ENCODE results near the gene CDK1. TPM values are rescaled to one million over a fixed set of nuclear protein-coding genes. Genes with fewer than 3 reads are reported as not detected.

CDK1 gene
- total and polyA plus RNA-seq, 2 experiments from 2014 or later, result 40.5 to 43.2 TPM

- Histone ChIP-seq H2AFZ (no peak overlapping the region), H3K79me2 (ENCODE audit: insufficient read depth) (peaks cover 22% of the 10 kb centered on the region), H3K9ac (no peak overlapping the region), H3K27me3 (replicated peaks; ENCODE audit: insufficient read depth) (no peaks in the 10 kb centered on the region), H3K27ac (no peak overlapping the region), H3K4me2 (ENCODE audit: unreplicated experiment) (no peak overlapping the region), H3K4me3 (no peak overlapping the region), H4K20me1 (ENCODE audit: insufficient read depth) (no peaks in the 10 kb centered on the region), H3K9me2 (ENCODE audit: insufficient read depth) (no peaks in the 10 kb centered on the region), H3K4me1 (ENCODE audit: insufficient read depth) (no peaks in the 10 kb centered on the region), H3K36me3 (ENCODE audit: low read depth) (no peaks in the 10 kb centered on the region), H3K9me3 (ENCODE audit: low read depth) (no peaks in the 10 kb centered on the region), H3F3A (ENCODE audit: insufficient read depth) (no peaks in the 10 kb centered on the region)
- 96 to 99% methylated on average over 3 of the region's 3 CpGs for WGBS, 2 experiments (ENCODE audit: low coverage in 1 of 2, low lambda C conversion rate in 2 of 2, missing lambda C conversion rate in 2 of 2)
- no peak for DNase-seq
- in situ Hi-C loops (cut with MboI), result no loop called here
- no peak for TF ChIP-seq EZH2phosphoT487 (IDR thresholded peaks at IDR 0.05; ENCODE audit: insufficient read depth, low read depth)
- no peak for TF ChIP-seq EZH2 (IDR thresholded peaks at IDR 0.05; ENCODE audit: insufficient read depth, poor library complexity, severe bottlenecking)
Observed at GRCh38 chr10:60795465-60796202, 17.4 kb downstream of the CDK1 start.

GRCh38 chr10:60796481-60796880 lies 18.2 kb downstream of the CDK1 start:
- Histone ChIP-seq H3K4me1 (ENCODE audit: insufficient read depth) (no peaks in the 10 kb centered on the region), H3K27me3 (replicated peaks; ENCODE audit: insufficient read depth) (no peaks in the 10 kb centered on the region), H2AFZ (no peak overlapping the region), H3K4me2 (ENCODE audit: unreplicated experiment) (no peak overlapping the region), H3K9ac (no peak overlapping the region), H3F3A (ENCODE audit: insufficient read depth) (no peaks in the 10 kb centered on the region), H3K36me3 (ENCODE audit: low read depth) (no peaks in the 10 kb centered on the region), H3K9me2 (ENCODE audit: insufficient read depth) (no peaks in the 10 kb centered on the region), H3K9me3 (ENCODE audit: low read depth) (no peaks in the 10 kb centered on the region), H3K79me2 (ENCODE audit: insufficient read depth) (peaks cover 14% of the 10 kb centered on the region), H4K20me1 (ENCODE audit: insufficient read depth) (no peaks in the 10 kb centered on the region), H3K4me3 (no peak overlapping the region), H3K27ac (no peak overlapping the region)
- TF ChIP-seq EZH2phosphoT487 (IDR thresholded peaks at IDR 0.05; ENCODE audit: insufficient read depth, low read depth) (no peak), EZH2 (IDR thresholded peaks at IDR 0.05; ENCODE audit: insufficient read depth, poor library complexity, severe bottlenecking) (no peak)
- no peak for DNase-seq
- 96 to 100% methylated on average over 1 of the region's 1 CpG for WGBS, 2 experiments (ENCODE audit: low coverage in 1 of 2, low lambda C conversion rate in 2 of 2, missing lambda C conversion rate in 2 of 2)
- in situ Hi-C loops (cut with MboI), result no loop called here

GRCh38 chr10:60797200-60797599 lies 18.9 kb downstream of the CDK1 start:
- TF ChIP-seq EZH2 (IDR thresholded peaks at IDR 0.05; ENCODE audit: insufficient read depth, poor library complexity, severe bottlenecking) (no peak), EZH2phosphoT487 (IDR thresholded peaks at IDR 0.05; ENCODE audit: insufficient read depth, low read depth) (no peak)
- Histone ChIP-seq H4K20me1 (ENCODE audit: insufficient read depth) (no peaks in the 10 kb centered on the region), H3K27ac (no peak overlapping the region), H3K4me1 (ENCODE audit: insufficient read depth) (no peaks in the 10 kb centered on the region), H3F3A (ENCODE audit: insufficient read depth) (no peaks in the 10 kb centered on the region), H3K9ac (no peak overlapping the region), H3K27me3 (replicated peaks; ENCODE audit: insufficient read depth) (no peaks in the 10 kb centered on the region), H3K79me2 (ENCODE audit: insufficient read depth) (peaks cover 9% of the 10 kb centered on the region; the same call in 1 of the 2 replicates), H3K4me2 (ENCODE audit: unreplicated experiment) (no peak overlapping the region), H3K36me3 (ENCODE audit: low read depth) (no peaks in the 10 kb centered on the region), H2AFZ (no peak overlapping the region), H3K9me2 (ENCODE audit: insufficient read depth) (no peaks in the 10 kb centered on the region), H3K4me3 (no peak overlapping the region), H3K9me3 (ENCODE audit: low read depth) (no peaks in the 10 kb centered on the region)
- 89% methylated on average over 6 of the region's 6 CpGs for WGBS, 2 experiments (ENCODE audit: low coverage in 1 of 2, low lambda C conversion rate in 2 of 2, missing lambda C conversion rate in 2 of 2)
- no peak for DNase-seq
- in situ Hi-C loops (cut with MboI), result no loop called here

GRCh38 chr10:60798031-60798430 lies 19.8 kb downstream of the CDK1 start:
- no peak overlapping the region for H3K4me3 ChIP-seq
- TF ChIP-seq EZH2phosphoT487 (IDR thresholded peaks at IDR 0.05; ENCODE audit: insufficient read depth, low read depth) (no peak), EZH2 (IDR thresholded peaks at IDR 0.05; ENCODE audit: insufficient read depth, poor library complexity, severe bottlenecking) (no peak)
- 87 to 93% methylated on average over 3 of the region's 3 CpGs for WGBS, 2 experiments (ENCODE audit: low coverage in 1 of 2, low lambda C conversion rate in 2 of 2, missing lambda C conversion rate in 2 of 2)
- 0 out of 2 replicates have a peak, but pooled peaks cover 2% of the 10 kb centered on the region for H3K79me2 ChIP-seq (ENCODE audit: insufficient read depth)
- H3K9me3 ChIP-seq (ENCODE audit: low read depth), result no peaks in the 10 kb centered on the region
- no peak overlapping the region for H3K4me2 ChIP-seq (ENCODE audit: unreplicated experiment)
- no peaks in the 10 kb centered on the region for H3F3A ChIP-seq (ENCODE audit: insufficient read depth)
- no peaks in the 10 kb centered on the region for H3K9me2 ChIP-seq (ENCODE audit: insufficient read depth)
- no peaks in the 10 kb centered on the region for H4K20me1 ChIP-seq (ENCODE audit: insufficient read depth)
- no peaks in the 10 kb centered on the region for H3K36me3 ChIP-seq (ENCODE audit: low read depth)
- in situ Hi-C loops (cut with MboI), result no loop called here
- no peaks in the 10 kb centered on the region for H3K27me3 ChIP-seq (replicated peaks; ENCODE audit: insufficient read depth)
- DNase-seq, result peak; percentile 39
- H3K9ac ChIP-seq, result no peak overlapping the region
- H3K27ac ChIP-seq, result no peak overlapping the region
- H3K4me1 ChIP-seq (ENCODE audit: insufficient read depth), result no peaks in the 10 kb centered on the region
- no peak overlapping the region for H2AFZ ChIP-seq

All from GM23248 (cell line).